ENCODE data around the gene STAT5B.

The STAT5B gene

GRCh38 chr17:42179911-42180410 is 96.2 kb downstream of the STAT5B start:
- DNase-seq (ENCODE audit: low spot score), result peak; percentile 74

- DNase-seq (ENCODE audit: low spot score), result no peak
Measured at GRCh38 chr17:42179335-42179734, 96.9 kb downstream of the STAT5B start.

GRCh38 chr17:42178817-42179216 is 97.4 kb downstream of the STAT5B start:
- DNase-seq (ENCODE audit: low spot score), result no peak

- DNase-seq (ENCODE audit: low spot score), result no peak
Measured at GRCh38 chr17:42177684-42178083, 98.5 kb downstream of the STAT5B start.

- no peak for DNase-seq (ENCODE audit: low spot score)
Measured at GRCh38 chr17:42174126-42174783, 101.9 kb downstream of the STAT5B start.

GRCh38 chr17:42171831-42172230 is 104.4 kb downstream of the STAT5B start:
- no peak for DNase-seq (ENCODE audit: low spot score)

- DNase-seq (ENCODE audit: low spot score), result no peak
Measured at GRCh38 chr17:42169351-42169750, 106.8 kb downstream of the STAT5B start.

GRCh38 chr17:42167807-42168206 is 108.4 kb downstream of the STAT5B start:
- no peak for DNase-seq (ENCODE audit: low spot score)

GRCh38 chr17:42166196-42166763 is 109.9 kb downstream of the STAT5B start:
- DNase-seq (ENCODE audit: low spot score), result no peak

GRCh38 chr17:42165751-42166150 is 110.4 kb downstream of the STAT5B start:
- DNase-seq (ENCODE audit: low spot score), result no peak

GRCh38 chr17:42163696-42164407 is 112.3 kb downstream of the STAT5B start:
- no peak for DNase-seq (ENCODE audit: low spot score)

GRCh38 chr17:42163113-42163512 is 113.1 kb downstream of the STAT5B start:
- no peak for DNase-seq (ENCODE audit: low spot score)

GRCh38 chr17:42160531-42160910 is 115.7 kb downstream of the STAT5B start:
- no peak for DNase-seq (ENCODE audit: low spot score)

- no peak for DNase-seq (ENCODE audit: low spot score)
Measured at GRCh38 chr17:42159796-42160530, 116.2 kb downstream of the STAT5B start.

- DNase-seq (ENCODE audit: low spot score), result no peak
Measured at GRCh38 chr17:42155614-42156045, 120.6 kb downstream of the STAT5B start.

GRCh38 chr17:42153919-42154742 is 122.1 kb downstream of the STAT5B start:
- peak; percentile 31 for DNase-seq (ENCODE audit: low spot score)
